Brain pericyte (primary cell): ENCODE results near the gene B4GALT6.

ENCODE experiments used
- DNase-seq: peaks from one replicate; pipeline ENCODE4 v3.0.0-alpha.2; 2012; ENCODE audit warnings: low read depth, low spot score

Gene B4GALT6

DNA sequence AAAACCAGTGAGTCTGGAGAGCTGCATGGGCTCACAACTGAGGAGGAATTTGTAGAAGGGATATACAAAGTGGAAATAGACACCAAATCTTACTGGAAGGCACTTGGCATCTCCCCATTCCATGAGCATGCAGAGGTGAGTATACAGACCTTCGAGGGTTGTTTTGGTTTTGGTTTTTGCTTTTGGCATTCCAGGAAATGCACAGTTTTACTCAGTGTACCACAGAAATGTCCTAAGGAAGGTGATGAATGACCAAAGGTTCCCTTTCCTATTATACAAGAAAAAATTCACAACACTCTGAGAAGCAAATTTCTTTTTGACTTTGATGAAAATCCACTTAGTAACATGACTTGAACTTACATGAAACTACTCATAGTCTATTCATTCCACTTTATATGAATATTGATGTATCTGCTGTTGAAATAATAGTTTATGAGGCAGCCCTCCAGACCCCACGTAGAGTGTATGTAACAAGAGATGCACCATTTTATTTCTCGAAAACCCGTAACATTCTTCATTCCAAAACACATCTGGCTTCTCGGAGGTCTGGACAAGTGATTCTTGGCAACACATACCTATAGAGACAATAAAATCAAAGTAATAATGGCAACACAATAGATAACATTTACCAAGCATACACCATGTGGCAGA is 89.1 kb downstream of the B4GALT6 start:
- no peak for DNase-seq

DNA sequence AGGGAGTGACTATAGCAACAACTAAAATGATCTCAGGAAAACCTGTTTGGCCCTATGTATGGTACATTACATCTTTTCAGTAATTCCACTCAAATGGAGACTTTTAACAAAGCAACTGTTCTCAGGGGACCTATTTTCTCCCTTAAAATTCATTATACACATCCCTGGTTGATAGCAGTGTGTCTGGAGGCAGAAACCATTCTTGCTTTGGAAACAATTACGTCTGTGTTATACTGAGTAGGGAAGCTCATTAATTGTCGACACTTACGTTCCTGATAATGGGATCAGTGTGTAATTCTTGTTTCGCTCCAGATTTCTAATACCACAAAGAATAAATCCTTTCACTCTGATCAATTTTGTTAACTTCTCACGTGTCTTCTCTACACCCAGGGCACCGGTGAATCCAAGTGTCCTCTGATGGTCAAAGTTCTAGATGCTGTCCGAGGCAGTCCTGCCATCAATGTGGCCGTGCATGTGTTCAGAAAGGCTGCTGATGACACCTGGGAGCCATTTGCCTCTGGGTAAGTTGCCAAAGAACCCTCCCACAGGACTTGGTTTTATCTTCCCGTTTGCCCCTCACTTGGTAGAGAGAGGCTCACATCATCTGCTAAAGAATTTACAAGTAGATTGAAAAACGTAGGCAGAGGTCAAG is 91.7 kb downstream of the B4GALT6 start:
- no peak for DNase-seq

DNA sequence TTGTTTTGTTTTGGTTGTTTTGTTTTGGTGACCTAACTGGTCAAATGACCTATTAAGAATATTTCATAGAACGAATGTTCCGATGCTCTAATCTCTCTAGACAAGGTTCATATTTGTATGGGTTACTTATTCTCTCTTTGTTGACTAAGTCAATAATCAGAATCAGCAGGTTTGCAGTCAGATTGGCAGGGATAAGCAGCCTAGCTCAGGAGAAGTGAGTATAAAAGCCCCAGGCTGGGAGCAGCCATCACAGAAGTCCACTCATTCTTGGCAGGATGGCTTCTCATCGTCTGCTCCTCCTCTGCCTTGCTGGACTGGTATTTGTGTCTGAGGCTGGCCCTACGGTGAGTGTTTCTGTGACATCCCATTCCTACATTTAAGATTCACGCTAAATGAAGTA is 92.8 kb downstream of the B4GALT6 start, which contains the start of gene TTR:
Gene TTR (plus strand): TSS at position 250 of the 400 bp plus-strand sequence. CDS start 26 bp downstream, at position 276.
- DNase-seq, result no peak

DNA sequence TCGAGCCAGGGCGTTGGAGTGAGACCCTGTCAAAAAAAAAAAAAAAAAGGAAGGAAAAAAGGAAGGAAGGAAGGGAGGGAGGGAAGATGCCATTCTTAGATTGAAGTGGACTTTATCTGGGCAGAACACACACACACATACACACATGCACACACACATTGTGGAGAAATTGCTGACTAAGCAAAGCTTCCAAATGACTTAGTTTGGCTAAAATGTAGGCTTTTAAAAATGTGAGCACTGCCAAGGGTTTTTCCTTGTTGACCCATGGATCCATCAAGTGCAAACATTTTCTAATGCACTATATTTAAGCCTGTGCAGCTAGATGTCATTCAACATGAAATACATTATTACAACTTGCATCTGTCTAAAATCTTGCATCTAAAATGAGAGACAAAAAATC is 93.3 kb downstream of the B4GALT6 start:
- DNase-seq, result no peak

DNA sequence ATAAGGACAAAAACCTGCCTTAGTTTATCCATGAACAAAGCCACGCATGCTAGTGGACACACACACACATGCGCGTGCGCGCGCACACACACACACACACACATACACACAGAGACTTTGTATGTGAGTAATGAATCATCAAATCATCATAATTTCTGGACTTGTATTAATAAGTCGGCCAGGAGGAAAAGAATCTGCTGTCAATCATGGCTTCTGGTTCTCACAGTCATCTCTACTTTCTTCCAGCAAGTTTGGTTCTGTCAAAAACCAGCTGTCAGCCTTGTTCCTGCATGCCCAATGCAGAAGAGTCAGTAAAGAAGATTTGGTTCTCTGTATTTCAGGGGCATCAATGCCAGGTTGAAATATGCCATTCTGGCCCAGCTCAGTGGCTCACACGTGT is 93.8 kb downstream of the B4GALT6 start:
- no peak for DNase-seq

DNA sequence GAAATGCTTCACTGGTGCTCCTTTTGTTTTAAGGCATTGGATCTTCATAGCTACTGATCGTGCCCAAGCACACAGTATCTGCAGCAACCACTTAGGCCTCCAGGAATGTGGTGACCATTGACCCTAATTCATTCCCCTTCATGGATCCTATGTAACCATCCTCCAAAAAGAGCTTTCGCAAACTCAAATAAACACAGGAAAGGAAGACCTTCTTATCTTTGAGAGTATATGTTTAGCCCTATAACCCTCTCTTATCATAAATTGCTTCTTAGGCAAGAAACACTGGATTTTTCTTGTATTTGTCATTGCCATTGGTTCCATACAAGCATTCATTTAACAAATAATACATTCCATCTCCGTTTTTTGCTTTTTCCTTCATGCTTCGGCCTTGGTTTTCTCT is 96.9 kb downstream of the B4GALT6 start:
- DNase-seq, result no peak

DNA sequence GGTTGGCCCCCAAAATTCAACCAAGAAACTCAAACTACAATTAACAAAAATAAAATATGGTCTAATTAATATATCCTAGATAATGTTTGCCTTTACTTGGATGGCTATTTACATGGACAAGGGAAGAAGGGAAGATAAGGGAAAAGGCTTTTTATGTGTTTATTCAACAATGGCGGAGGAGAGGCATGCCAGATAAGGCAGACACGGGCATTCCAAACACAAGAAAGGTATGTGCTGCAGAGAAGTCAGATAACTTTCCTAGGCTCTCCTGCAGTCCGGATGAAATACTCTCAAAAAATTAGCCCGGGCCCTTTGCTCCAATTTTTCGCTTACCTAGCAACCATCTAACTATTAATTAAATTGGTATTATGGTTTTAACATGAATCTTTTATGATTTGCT is 97.8 kb downstream of the B4GALT6 start:
- DNase-seq, result no peak

DNA sequence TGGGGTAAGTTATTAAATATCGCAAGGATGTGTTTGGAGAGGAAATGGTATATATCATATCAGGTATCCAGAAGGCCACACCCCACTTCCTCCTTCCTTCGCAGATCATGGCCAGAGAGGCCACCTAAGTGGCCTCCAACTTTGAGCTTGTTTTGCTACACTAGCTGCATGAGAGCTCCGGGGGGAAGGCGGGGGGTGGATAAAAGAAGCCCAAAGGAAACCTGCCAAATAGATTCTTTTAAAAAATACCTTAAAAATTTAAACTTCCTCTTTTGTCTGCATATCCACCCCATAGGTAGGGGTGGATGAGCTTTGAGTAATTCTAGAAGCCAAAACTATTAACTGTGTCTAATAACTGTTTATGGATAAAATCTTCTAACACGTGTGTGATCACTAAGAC is 98.4 kb downstream of the B4GALT6 start:
- DNase-seq, result no peak

DNA sequence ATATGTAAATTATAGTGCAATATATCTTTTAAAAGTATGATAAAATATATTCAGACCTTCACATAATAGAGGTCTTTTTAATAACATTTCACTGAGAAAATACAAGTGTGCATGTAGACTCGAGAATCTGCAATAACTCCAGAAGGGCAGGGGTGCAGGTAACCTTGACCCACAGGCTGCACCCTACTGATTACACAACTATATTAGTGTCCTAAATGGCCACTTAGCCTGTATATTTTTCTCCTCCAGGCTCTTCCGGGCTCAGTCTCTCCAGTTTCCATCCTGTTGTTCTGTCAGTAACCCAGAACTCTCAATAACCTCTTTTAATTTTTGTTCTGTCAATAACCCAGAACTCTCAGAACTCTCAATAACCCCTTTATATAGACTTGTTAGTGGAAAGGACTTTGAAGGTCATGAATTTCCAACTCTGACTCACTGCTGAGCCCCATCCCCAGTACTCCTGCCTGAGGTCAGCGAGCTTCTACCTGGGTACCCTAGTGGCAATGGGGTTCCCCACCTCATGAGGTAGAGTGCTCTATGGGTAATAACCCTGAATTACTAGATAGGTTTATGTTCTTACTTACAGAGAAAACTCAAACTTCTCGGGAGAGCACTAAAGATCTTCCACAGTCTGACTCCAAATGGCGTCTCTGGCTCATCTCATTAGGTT is 101.1 kb downstream of the B4GALT6 start:
- DNase-seq, result no peak

DNA sequence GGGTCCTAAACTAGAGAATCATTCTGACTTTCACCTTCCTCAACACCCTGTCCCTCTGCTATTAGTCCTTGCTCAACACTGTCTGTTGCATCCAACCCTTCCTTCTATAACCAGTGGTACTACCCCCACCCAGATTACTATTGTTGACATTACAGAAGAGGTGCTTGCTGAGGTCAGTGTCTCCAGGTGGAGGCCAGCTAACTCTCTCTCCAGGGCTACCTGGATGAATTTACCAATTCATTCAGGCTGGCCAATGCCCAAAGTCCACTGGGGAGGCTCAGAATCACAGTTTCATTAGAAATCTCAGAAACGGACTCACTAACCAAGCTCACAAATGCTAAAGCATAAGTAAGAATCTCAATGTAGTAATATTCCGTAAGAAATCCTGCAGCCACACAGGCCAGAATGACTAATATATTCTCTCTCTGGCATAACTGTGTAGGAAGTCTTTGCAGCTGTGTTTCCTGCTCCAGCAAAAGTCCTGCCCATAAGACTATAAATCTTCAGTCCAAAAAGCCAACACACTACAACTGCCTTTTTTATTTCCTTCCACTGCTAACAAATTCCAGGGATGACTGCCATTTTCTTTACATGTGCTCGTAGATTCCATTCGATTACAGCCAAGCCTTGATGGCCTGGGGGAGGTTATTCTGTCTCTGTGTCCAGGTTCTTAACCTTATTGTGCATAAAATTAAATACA is 102.7 kb downstream of the B4GALT6 start:
- no peak for DNase-seq

DNA sequence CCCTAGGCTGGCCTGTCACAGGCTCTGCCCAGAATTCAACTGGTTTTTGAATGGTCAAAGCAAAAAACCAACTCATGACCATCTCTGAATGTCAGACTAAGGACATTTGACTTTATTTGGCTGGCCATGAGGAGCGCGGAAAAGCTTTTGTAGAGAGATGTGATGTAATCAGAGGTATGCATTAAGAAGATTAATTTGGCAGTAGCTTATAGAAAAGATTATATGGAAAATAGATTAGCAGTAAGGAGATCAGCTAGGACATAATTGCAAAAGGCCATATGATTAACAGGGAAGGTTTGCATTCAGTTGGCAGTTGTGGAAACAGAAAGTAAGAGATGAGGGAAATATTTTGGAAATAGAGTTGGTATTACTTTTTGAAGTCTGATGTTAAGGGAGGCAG is 105.0 kb downstream of the B4GALT6 start:
- DNase-seq, result no peak

DNA sequence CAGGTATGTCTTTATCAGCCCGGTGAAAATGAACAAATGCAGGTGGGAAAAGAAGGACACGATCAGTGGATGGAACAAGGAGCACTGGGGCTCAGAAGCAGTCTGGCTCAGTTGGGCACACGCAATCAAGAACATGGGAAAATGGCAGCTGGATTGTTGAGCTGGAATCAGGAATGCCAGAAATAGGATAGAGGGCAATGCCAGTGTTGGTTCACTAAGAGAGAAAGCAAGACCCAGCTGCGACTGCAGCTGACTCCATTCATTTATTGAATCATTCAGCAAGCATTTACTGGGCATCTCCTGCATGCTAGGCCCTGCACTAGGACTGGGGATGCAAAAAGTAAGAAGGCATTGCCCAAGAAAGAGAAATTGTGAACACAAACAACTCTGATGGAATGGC is 106.3 kb downstream of the B4GALT6 start:
- no peak for DNase-seq

DNA sequence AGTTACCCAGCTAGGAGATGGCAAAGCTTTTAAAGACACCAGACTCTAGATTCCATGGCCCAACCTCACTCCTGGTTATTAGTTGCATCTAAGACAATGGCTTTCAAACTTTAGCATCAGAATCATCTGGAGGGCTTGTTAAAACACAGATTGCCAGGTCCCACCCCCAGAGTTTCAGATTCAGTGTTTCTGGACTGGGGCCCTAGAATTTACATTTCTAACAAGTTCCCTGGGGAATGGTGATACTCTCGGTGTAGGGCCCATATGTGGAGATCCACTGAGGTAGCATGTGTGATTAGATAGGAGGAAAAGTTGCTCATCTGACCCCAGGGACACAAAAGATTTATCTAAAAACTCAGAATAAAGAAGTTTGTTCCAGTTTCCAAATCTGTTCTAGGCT is 107.2 kb downstream of the B4GALT6 start:
- no peak for DNase-seq

DNA sequence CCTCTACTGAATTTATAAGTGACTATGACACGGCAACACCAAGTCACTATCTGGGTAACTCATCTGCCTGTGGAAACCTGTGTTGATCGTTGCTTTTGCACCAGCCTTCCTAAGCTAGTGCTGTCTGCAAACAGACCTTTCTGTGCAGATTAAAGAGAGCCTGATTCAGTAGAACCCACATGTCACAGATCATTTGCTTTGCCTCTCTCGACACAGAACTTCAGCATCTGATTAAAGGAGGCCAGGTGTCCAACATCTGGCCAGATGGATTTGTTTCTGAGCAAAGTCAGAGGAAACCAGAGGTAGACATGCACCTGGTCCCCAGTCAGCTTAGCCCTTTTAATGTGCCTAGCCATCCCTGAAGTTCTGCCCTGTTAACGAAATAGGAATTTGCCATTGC is 107.7 kb downstream of the B4GALT6 start:
- DNase-seq, result no peak

DNA sequence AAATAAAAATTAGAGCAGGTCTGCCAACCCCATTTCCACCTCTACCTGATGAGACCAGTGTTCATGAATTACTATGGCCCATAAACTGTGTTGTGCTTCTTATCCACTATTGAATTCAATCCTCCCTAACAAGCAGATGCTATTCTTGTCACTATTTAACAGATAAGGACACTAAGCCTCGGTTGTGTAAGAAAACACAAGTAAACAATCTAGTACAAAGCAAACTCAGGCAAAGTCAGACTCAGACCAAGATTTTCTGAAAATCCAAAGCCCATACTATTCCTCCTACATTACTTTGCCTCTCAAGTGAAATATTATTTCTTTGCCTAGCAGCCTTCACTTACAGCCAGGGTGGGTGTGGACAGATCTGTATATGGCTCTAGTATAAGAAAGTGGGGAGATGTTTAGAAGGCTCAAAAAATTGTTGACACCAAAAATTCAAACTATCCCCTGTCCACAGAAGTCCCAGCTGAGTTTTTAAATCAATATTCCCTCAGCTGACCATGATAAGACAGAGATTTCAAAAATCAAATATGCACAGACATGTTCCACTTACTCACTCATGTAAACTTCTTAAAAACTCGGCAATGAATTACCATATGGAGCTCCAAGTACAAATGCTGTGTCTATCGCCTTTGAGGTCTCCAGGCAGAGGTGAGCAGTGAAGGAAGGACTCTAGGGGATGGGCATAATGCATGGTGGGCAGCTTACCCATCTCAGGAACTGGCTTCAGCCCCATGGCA is 108.7 kb downstream of the B4GALT6 start:
- DNase-seq, result no peak

DNA sequence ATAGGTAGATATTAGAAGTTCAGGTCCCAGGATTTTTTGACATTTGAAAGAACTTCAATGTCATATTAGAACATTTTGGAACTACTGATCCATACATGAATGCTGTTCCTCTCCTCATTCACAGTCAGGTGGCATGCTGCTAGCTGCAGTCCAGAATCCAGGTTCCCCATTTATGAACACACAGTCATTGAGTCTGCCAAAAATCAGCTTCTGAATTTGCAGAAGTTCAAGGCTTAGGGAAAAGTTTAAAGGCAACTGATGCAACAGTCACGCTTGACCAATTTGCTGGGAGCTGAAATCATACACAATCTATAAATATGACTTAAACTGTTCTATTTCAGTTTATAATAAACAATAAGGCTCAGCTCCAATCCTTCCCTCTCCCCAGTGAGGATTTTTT is 110.0 kb downstream of the B4GALT6 start:
- no peak for DNase-seq
